ENCODE data around the gene GPC1. TPM values are rescaled to one million over a fixed set of nuclear protein-coding genes. Genes with fewer than 3 reads are reported as not detected.
A peak's percentile ranks its signal among the peaks of the same experiment; 100 is the strongest.

Gene GPC1
- total RNA-seq, 1 experiment from 2014 or later: 32.0 TPM

DNA sequence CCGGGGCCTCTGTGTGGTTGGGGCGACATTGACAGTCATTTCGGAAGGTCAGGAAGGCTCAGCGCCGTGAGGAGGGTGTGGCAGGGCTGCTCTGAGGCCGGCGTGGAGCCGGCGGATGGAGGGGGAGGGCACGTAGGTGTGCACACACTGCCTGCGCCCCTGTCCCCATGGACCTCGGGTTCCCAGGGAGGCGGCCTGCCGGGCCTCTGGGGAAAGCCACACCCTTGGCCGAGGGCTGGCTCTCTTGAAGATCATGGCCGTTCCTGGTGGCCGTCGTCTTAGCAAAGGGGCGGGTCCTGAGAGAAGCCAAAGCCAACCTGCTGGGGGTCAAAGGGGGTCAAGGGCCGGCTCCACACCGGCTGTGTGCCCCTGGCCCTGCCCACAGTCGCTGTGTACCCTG is 11.9 kb downstream of the GPC1 start:
- no peak for DNase-seq
- H3K27me3 ChIP-seq (ENCODE audit: control insufficient read depth, insufficient read depth, low read length): no peaks in the 10 kb centered on the region
- no peak overlapping the region for H3K4me3 ChIP-seq (ENCODE audit: insufficient read depth, low read depth, low read length)
- H3K36me3 ChIP-seq (replicated peaks; ENCODE audit: control insufficient read depth, insufficient read depth, low read length): no peaks in the 10 kb centered on the region

DNA sequence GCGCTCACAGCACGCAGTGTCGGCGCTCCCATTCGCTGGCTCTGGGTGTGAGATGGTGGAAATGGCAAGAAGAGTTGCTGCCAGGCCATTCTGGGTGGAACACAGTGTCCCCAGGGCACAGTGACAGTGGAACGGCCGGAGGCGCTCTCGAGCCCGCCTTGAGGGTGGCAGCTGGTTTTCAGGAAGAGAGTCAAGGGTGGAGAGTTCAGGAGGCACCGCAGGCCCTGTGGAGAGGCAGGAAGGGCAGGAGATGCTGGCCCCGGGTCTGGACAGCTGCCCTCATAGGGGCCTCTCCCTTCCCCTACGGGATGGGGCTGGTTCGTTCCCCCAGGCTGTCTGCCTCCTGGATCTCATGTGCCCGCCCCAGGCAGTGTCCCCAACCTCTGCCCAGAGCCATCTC is 12.5 kb downstream of the GPC1 start:
- no peak overlapping the region for H3K4me3 ChIP-seq (ENCODE audit: insufficient read depth, low read depth, low read length)
- H3K36me3 ChIP-seq (replicated peaks; ENCODE audit: control insufficient read depth, insufficient read depth, low read length): no peaks in the 10 kb centered on the region
- DNase-seq: no peak
- H3K27me3 ChIP-seq (ENCODE audit: control insufficient read depth, insufficient read depth, low read length): peaks cover 1% of the 10 kb centered on the region; the same call in 1 of the 2 replicates

DNA sequence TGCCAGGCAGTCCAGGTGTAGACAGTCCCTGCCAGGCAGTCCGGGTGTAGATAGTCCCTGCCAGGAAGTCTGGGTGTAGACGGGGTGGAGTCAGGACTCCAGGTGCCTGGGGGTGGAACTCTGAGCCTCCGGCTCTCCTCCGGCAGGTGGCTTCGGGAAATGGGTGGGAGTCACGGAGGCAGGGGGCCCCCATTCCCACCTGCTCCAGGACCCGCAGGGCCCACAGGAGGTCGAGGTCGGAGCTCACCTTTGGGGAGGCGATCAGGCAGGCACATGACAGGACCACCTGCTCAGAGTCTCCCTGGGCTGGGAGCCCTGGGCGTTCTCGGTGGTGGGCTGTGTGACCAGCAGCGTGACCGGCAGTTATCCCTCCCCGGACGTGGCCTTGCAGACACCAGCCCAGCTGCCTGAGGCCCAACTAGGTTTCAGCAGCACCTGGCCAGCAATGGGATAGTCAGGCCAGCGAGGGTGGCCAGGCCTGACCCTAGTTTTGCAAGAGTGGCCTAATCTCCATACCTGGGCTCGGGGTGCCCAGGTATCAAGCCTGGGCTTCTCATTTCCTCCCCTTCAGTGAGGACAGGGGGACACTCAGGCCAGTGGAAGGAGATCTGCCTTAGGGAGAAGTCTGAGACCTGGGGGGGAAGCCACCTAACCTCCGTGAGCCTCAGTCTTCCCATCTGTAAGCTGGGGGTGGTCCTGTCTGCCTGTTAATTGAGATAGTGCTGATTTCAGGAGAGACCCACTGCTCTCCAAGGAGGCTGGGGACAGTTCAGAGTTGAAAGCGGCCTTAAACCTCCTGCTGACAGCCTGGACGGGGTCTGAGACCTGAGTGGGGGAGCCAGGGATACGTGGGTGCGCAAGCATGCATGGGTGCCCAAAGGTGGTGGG is 13.2 kb downstream of the GPC1 start:
- H3K4me3 ChIP-seq (ENCODE audit: insufficient read depth, low read depth, low read length): no peak overlapping the region
- DNase-seq: no peak
- H3K36me3 ChIP-seq (replicated peaks; ENCODE audit: control insufficient read depth, insufficient read depth, low read length): no peaks in the 10 kb centered on the region
- H3K27me3 ChIP-seq (ENCODE audit: control insufficient read depth, insufficient read depth, low read length): peaks cover 2% of the 10 kb centered on the region; the same call in 1 of the 2 replicates

DNA sequence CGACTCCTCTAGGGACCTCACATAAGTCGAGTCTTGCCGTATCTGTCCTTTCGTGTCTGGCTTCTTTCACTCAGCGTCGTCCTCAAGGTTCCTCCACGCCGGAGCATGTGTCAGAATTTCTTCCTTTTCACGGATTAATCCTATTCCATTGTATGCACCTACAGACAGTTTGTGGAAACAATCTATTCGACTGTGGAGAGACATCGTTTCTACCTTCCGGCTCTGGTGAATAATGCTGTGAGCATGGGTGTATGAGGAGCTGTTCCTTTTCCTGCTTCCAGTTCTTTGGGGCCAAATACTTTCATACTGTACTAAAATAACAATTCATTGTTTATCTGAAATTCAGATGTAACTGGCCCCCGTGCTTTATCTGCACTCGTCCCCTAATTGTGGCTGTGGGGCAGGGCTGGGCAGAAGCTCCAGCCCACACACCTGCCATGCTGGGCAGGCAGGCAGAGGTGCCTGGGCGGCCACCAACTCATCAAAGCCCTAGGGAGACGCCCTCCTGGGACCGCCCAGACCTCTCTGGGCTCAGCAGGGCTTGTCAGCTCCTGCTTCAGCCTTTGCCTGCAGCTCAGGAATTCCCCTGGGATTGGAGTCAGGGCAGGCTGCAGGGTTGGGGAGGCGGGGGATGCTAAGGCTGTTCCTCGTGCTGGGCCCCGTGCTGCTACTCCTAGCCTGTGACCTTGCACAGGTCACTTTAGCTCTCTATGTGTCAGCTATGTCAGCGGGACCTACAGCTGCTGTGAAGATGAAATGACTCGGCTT is 14.5 kb downstream of the GPC1 start:
- Histone ChIP-seq H3K36me3 (replicated peaks; ENCODE audit: control insufficient read depth, insufficient read depth, low read length) (no peaks in the 10 kb centered on the region), H3K27me3 (ENCODE audit: control insufficient read depth, insufficient read depth, low read length) (peaks cover 15% of the 10 kb centered on the region), H3K4me3 (ENCODE audit: insufficient read depth, low read depth, low read length) (no peak overlapping the region)
- peak; percentile 91 for DNase-seq

- H3K36me3 ChIP-seq (replicated peaks; ENCODE audit: control insufficient read depth, insufficient read depth, low read length): no peaks in the 10 kb centered on the region
- H3K27me3 ChIP-seq (ENCODE audit: control insufficient read depth, insufficient read depth, low read length): peaks cover 22% of the 10 kb centered on the region
- no peak overlapping the region for H3K4me3 ChIP-seq (ENCODE audit: insufficient read depth, low read depth, low read length)
- DNase-seq: no peak
Observed at GRCh38 chr2:240450532-240451107, 15.2 kb downstream of the GPC1 start.

- Histone ChIP-seq H3K4me3 (ENCODE audit: insufficient read depth, low read depth, low read length) (no peak overlapping the region), H3K27me3 (ENCODE audit: control insufficient read depth, insufficient read depth, low read length) (peaks cover 24% of the 10 kb centered on the region), H3K36me3 (replicated peaks; ENCODE audit: control insufficient read depth, insufficient read depth, low read length) (no peaks in the 10 kb centered on the region)
- DNase-seq: no peak
Observed at GRCh38 chr2:240451108-240451611, 15.7 kb downstream of the GPC1 start.

GRCh38 chr2:240451791-240452461 is 16.5 kb downstream of the GPC1 start:
- peak overlapping the region; percentile 39 for H3K4me3 ChIP-seq (ENCODE audit: insufficient read depth, low read depth, low read length)
- no peaks in the 10 kb centered on the region for H3K36me3 ChIP-seq (replicated peaks; ENCODE audit: control insufficient read depth, insufficient read depth, low read length)
- peaks cover 26% of the 10 kb centered on the region for H3K27me3 ChIP-seq (ENCODE audit: control insufficient read depth, insufficient read depth, low read length)
- no peak for DNase-seq

DNA sequence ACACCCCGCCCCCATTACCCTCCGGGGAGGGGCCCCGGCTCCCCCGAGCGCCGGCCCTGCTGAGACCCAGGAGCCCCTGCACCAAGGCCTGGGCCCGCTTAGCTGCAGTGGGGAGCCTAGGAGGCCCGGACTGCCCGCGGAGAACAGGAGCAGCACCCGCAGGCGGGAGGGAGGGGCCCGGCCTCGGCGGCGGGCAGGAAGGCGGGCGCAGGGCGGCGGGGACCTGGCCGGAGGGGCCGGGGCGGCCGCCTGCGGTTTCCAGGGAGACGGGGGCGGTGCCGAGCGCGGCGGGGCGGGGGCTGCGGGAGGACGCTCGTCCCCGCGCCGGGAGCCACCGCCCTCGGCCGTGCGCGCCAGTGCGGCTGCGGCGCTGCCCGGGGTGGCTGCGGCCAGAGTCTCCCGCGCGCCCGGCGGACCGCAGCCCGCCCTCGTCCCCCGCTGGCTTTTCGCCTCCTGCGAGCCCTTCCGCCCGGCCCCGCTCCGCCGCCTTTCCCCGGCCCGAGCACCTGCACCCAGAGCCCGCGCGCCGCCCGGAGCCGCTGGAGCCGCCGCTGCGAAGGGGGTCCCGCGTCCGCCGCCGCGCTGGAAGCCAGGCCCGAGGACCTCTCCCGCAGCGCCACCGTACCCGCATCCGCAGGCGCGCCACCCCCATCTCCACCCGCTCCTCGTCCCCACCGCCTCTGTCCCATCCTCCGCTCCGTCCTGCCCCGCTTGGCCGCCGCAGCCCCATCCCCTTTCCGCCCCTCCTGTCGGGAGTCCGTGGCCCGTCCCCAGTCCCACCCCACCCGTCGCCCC is 17.2 kb downstream of the GPC1 start:
- peak overlapping the region; percentile 63 for H3K4me3 ChIP-seq (ENCODE audit: insufficient read depth, low read depth, low read length)
- peak; percentile 98 for DNase-seq
- H3K36me3 ChIP-seq (replicated peaks; ENCODE audit: control insufficient read depth, insufficient read depth, low read length): no peaks in the 10 kb centered on the region
- H3K27me3 ChIP-seq (ENCODE audit: control insufficient read depth, insufficient read depth, low read length): peaks cover 26% of the 10 kb centered on the region

- peak; percentile 93 for DNase-seq
- peak overlapping the region; percentile 39 for H3K4me3 ChIP-seq (ENCODE audit: insufficient read depth, low read depth, low read length)
- no peaks in the 10 kb centered on the region for H3K36me3 ChIP-seq (replicated peaks; ENCODE audit: control insufficient read depth, insufficient read depth, low read length)
- H3K27me3 ChIP-seq (ENCODE audit: control insufficient read depth, insufficient read depth, low read length): peaks cover 26% of the 10 kb centered on the region
Observed at GRCh38 chr2:240453461-240454105, 18.1 kb downstream of the GPC1 start.

- peaks cover 26% of the 10 kb centered on the region for H3K27me3 ChIP-seq (ENCODE audit: control insufficient read depth, insufficient read depth, low read length)
- DNase-seq: peak; percentile 82
- H3K36me3 ChIP-seq (replicated peaks; ENCODE audit: control insufficient read depth, insufficient read depth, low read length): no peaks in the 10 kb centered on the region
- H3K4me3 ChIP-seq (ENCODE audit: insufficient read depth, low read depth, low read length): peak overlapping the region; percentile 39; the same call in 1 of the 2 replicates
Observed at GRCh38 chr2:240454106-240454901, 18.8 kb downstream of the GPC1 start.

DNA sequence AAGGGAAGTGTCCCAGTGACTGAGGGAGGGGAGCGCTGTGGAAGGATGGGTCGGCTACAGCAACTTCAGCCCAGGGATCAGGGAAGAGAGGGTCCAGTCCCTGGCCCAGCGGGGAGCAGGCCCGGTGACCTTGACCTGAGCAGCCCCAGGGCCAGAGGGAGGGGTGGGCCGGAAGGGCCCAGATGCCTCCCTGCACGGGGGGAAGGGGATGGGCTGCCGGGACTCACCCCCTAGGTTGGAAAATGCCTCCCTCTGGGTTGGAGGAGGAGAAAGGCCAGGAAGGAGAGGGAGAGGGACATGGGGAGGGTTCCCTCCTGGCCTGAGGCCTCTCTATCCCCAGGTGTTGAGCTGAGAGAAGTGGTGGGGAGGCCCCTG is 19.8 kb downstream of the GPC1 start:
- DNase-seq: no peak
- H3K27me3 ChIP-seq (ENCODE audit: control insufficient read depth, insufficient read depth, low read length): peaks cover 26% of the 10 kb centered on the region
- no peaks in the 10 kb centered on the region for H3K36me3 ChIP-seq (replicated peaks; ENCODE audit: control insufficient read depth, insufficient read depth, low read length)
- no peak overlapping the region for H3K4me3 ChIP-seq (ENCODE audit: insufficient read depth, low read depth, low read length)

DNA sequence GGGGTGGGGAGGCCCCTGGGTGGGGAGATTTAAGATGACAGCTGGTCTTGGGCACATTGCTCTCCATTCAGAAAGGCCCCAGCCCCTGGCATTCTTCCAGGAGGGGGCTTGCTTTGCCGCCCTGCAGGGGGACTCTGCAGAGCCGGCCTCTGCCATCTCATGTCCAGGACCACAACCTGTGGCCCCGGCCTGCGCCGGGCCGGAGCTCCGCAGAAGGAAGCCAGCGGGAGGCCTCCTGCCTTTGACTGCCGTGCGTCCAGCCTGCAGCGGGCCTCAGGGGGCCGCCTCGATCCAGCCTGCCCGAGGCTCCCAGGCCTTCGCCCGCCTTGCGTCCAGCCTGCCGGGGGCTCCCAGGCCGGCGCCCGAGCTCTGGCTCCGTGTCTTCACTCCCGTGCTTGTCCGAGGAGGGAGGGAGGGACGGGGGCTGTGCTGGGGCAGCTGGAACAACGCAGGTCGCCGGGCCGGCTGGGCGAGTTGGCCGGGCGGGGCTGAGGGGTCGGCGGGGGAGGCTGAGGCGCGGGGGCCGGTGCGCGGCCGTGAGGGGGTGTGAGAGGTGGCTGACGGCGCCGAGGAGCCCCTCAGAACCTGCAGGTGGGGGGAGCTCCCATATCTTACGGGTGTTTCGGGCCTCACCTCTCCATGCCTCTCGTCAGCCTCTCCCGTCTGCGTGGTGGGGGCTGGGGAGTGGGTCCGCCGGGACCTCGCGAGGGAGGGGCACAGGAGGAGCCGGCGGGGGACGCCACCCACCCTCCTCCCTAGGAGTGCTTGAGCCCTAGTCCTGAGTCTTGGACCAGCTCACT is 20.4 kb downstream of the GPC1 start:
- Histone ChIP-seq H3K4me3 (ENCODE audit: insufficient read depth, low read depth, low read length) (peak overlapping the region; percentile 24), H3K36me3 (replicated peaks; ENCODE audit: control insufficient read depth, insufficient read depth, low read length) (no peaks in the 10 kb centered on the region), H3K27me3 (ENCODE audit: control insufficient read depth, insufficient read depth, low read length) (peaks cover 26% of the 10 kb centered on the region)
- DNase-seq: peak; percentile 89

Data from H7 (cell line).